Endothelial cell of umbilical vein (primary cell): ENCODE results near the gene ACER3. TPM values are rescaled to one million over a fixed set of nuclear protein-coding genes. Genes with fewer than 3 reads are reported as not detected.
"Not testable (repeated sequence)": the region's sequence is repeated elsewhere in the genome, so short reads cannot be mapped to it uniquely, and the experiment has no call there.

ENCODE experiments used
- BruUV-seq: library from RNA; stranded (reverse); fragments of 400-500 nt; replicated peaks from 2 replicates; lab custom pipeline; 2021; lab: Mats Ljungman, UMichigan
- CTCF ChIA-PET: fragments of 300-600, 350-600 bp; sonication (Branson Sonifier 250); formaldehyde crosslinking; loops from one replicate; lab custom pipeline; 2021; ENCODE audit warnings: antibody characterized with exemption, inconsistent platforms; lab: Charles Lee
- POLR2A ChIA-PET: fragments of 300-600, 350-600 bp; sonication (Branson Sonifier 250); formaldehyde crosslinking; loops from one replicate; lab custom pipeline; 2021; ENCODE audit warnings: antibody characterized with exemption, inconsistent platforms; lab: Charles Lee
- DNase-seq: peaks from one replicate; pipeline ENCODE4 v3.0.0-alpha.2; 2011; ENCODE audit warnings: low read depth, low spot score
- FAIRE-seq: peaks from 2 replicates; lab custom pipeline; 2011; peaks lifted over from hg19 to GRCh38; lab: Jason Lieb, UNC
- H2AFZ ChIP-seq: 2 replicates; pipeline ENCODE4 v1.6.0; 2012; ENCODE audit warnings: low read depth, low read length, control low read depth, inconsistent platforms
- H3K27ac ChIP-seq: 2 replicates; pipeline ENCODE4 v1.5.1; 2011; ENCODE audit warnings: low read depth, mild to moderate bottlenecking, control low read depth, low read length, moderate library complexity; ENCODE audit not compliant: insufficient read depth
- H3K27me3 ChIP-seq, 2 experiments: 2 replicates each; pipeline versions ENCODE4 v1.6.0 to v1.6.1; 2011; ENCODE audit warnings: low read length in 2 of 2, mixed read lengths in 1 of 2; ENCODE audit not compliant: control insufficient read depth in 2 of 2, insufficient read depth in 2 of 2
- H3K36me3 ChIP-seq, 2 experiments: 2 replicates in 1 of 2; 3 replicates in 1 of 2; pipeline ENCODE4 v1.5.1; 2011; ENCODE audit warnings: low read length in 2 of 2, mild to moderate bottlenecking in 1 of 2, moderate library complexity in 1 of 2; ENCODE audit not compliant: control insufficient read depth in 2 of 2, insufficient read depth in 2 of 2; ENCODE audit errors: extremely low read depth in 1 of 2
- H3K4me1 ChIP-seq: 3 replicates; pipeline ENCODE4 v1.5.1; 2011; ENCODE audit warnings: mild to moderate bottlenecking, low read length; ENCODE audit not compliant: control insufficient read depth, insufficient read depth; ENCODE audit errors: extremely low read depth
- H3K4me2 ChIP-seq: 2 replicates; pipeline ENCODE4 v1.6.1; 2011; ENCODE audit warnings: low read length, control low read depth, mixed read lengths; ENCODE audit not compliant: insufficient read depth
- H3K4me3 ChIP-seq, 3 experiments: fragments of 200-600 bp in 1 of 3; sonication (generic), shearing (Covaris generic) in 1 of 3; replicated peaks in 1 of 3; 2 replicates each; pipeline ENCODE4 v1.5.1; 2011 to 2016; ENCODE audit warnings: control low read depth in 3 of 3, low read length in 3 of 3, mild to moderate bottlenecking in 2 of 3, inconsistent platforms in 1 of 3, low read depth in 1 of 3, moderate library complexity in 1 of 3; ENCODE audit not compliant: insufficient read depth in 1 of 3
- H3K79me2 ChIP-seq: 2 replicates; pipeline ENCODE4 v1.6.0; 2012; ENCODE audit warnings: low read length, inconsistent platforms; ENCODE audit not compliant: control insufficient read depth, insufficient read depth
- H3K9ac ChIP-seq: replicated peaks from 2 replicates; pipeline ENCODE3; 2011; ENCODE audit warnings: low read length, control low read depth; ENCODE audit not compliant: insufficient read depth; ENCODE audit errors: extremely low read depth
- H3K9me1 ChIP-seq: replicated peaks from 3 replicates; pipeline ENCODE4 v1.6.0; 2011; ENCODE audit warnings: mild to moderate bottlenecking, low read length; ENCODE audit not compliant: control insufficient read depth, insufficient read depth; ENCODE audit errors: extremely low read depth
- H3K9me3 ChIP-seq: replicated peaks from 2 replicates; pipeline ENCODE4 v1.5.1; 2012; ENCODE audit warnings: low read length, inconsistent platforms; ENCODE audit not compliant: control insufficient read depth, insufficient read depth
- H4K20me1 ChIP-seq: replicated peaks from 2 replicates; pipeline ENCODE3; 2011; ENCODE audit warnings: mild to moderate bottlenecking, low read length; ENCODE audit not compliant: control insufficient read depth, insufficient read depth; ENCODE audit errors: extremely low read depth
- EZH2 ChIP-seq: IDR thresholded peaks from 2 replicates; pipeline ENCODE4 v1.6.1; 2012; ENCODE audit warnings: borderline replicate concordance, low read depth, mild to moderate bottlenecking, moderate library complexity, low read length, inconsistent platforms; ENCODE audit not compliant: severe bottlenecking
- FOS ChIP-seq: IDR thresholded peaks from 2 replicates; pipeline ENCODE4 v1.6.1; 2011; ENCODE audit warnings: mild to moderate bottlenecking, low read length, moderate library complexity, borderline replicate concordance; ENCODE audit not compliant: insufficient read depth
- MYC ChIP-seq: IDR thresholded peaks from one replicate; pipeline ENCODE4 v1.6.1; 2011; ENCODE audit warnings: mild to moderate bottlenecking, low read depth, low read length
- POLR2A ChIP-seq: IDR thresholded peaks from 2 replicates; pipeline ENCODE4 v1.6.1; 2012; ENCODE audit warnings: low read depth, mild to moderate bottlenecking, control low read depth, low read length
- POLR2AphosphoS5 ChIP-seq: IDR thresholded peaks from 2 replicates; pipeline ENCODE4 v1.6.1; 2012; ENCODE audit warnings: low read depth, mild to moderate bottlenecking, control low read depth, low read length, moderate library complexity; ENCODE audit not compliant: insufficient read depth
- dilution Hi-C: fragments of 300-500 bp; cut with MboI; formaldehyde crosslinking; loops from one replicate; pipeline ENCODE4 v1.15.0; 2019; ENCODE audit warnings: low sequenced_read_pairs; ENCODE audit not compliant: extremely low pct_ligation_motif_present
- intact Hi-C: fragments of 100-400 bp; cut with micrococcal nuclease; formaldehyde crosslinking; loops from one replicate; pipeline ENCODE4 v1.10.0; 2022
- polyA plus RNA-seq, 4 experiments: library from polyadenylated mRNA; depleted of rRNA in 3 of 4; stranded (reverse) in 3 of 4; unstranded in 1 of 4; fragments of >200 nt; gene quantifications; 2 replicates each; pipeline versions ENCODE4 v1.2.1 to v1.2.3, GENCODE V29; 2011 to 2012; ENCODE audit warnings: missing spikeins in 1 of 4
- total RNA-seq: library from RNA; stranded (reverse); gene quantifications from 2 replicates; pipeline ENCODE4 v1.2.3, GENCODE V29; 2021
- TF ChIP-seq, protein P1 (sequence below), 2 donors: IDR thresholded peaks; 1 replicate in 1 of 2; 2 replicates in 1 of 2; pipeline ENCODE4 v1.5.1; 2011; ENCODE audit warnings: low read length in 2 of 2, mild to moderate bottlenecking in 2 of 2, moderate library complexity in 2 of 2, control low read depth in 1 of 2, inconsistent platforms in 1 of 2, low read depth in 1 of 2; ENCODE audit not compliant: insufficient read depth in 1 of 2; ENCODE audit errors: extremely low read depth in 1 of 2

ACER3 gene
- total and polyA plus RNA-seq, 2 donors (not counting 3 experiments of a cell fraction or from before 2014, with no cell fraction given): 9.9 to 31.6 TPM

GRCh38 chr11:77059806-77060205 lies 199.1 kb downstream of the ACER3 start:
- no peak for TF ChIP-seq MYC
- POLR2A ChIA-PET: no interaction called here

DNA sequence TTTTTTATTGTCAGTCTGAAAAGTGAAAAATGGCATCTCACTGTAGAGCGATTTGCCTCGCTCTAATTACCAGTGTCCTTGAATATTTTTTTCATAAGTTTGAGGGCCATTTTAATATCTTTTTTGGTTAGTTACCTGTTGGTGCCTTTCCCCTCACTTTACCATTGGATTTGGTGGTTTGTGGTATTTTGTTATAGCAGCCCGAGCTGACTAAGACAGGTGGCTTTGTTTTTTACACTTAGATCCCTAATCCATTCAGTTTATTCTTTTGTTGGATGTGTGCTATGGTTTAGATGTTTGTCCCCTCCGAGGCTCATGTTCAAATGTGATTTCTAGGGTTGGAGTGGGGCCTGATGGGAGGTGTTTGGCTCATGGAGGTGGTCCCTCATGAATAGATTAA lies 199.5 kb downstream of the ACER3 start:
- no peak for FAIRE-seq
- BruUV-seq: no TSS peak
- dilution Hi-C loops: no loop called here

More at GRCh38 chr11:77059806-77060205, 199.1 kb downstream of the ACER3 start:
- Histone ChIP-seq H3K36me3 (no peaks in the 10 kb centered on the region), H3K79me2 (no peaks in the 10 kb centered on the region), H3K4me1 (no peaks in the 10 kb centered on the region), H4K20me1 (no peaks in the 10 kb centered on the region), H3K4me3 (no peak overlapping the region), H3K9ac (no peak overlapping the region), H3K4me2 (no peak overlapping the region), H3K27me3 (peaks cover 4 to 9% of the 10 kb centered on the region in 2 experiments), H3K27ac (no peak overlapping the region), H3K9me3 (no peaks in the 10 kb centered on the region), H2AFZ (no peak overlapping the region), H3K9me1 (no peaks in the 10 kb centered on the region)
- intact Hi-C loops: no loop called here
- FAIRE-seq: no peak
- CTCF ChIA-PET: interaction anchor here (1.4 to 2.2 kb wide), 2 partner anchors 23 to 31 kb away, joined by 4 to 6 read pairs; no protein-coding TSS in a partner anchor
- BruUV-seq: no TSS peak
- no peak for DNase-seq
- dilution Hi-C loops: no loop called here

DNA sequence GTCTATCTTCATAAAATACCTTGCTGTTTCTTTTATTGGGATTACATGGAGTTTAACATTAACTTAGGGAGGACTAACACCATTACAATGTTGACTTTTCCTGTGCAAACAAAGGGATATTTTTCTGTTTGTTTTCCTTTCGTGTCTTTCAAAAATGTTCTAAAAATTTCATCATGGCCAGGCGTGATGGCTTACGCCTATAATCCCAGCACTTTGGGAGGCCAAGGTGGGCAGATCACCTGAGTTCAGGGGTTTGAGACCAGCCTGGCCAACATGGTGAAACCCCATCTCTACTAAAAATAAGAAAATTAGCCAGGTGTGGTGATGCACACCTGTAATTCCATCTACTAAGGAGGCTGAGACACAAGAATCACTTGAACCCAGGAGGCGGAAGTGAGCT lies 200.5 kb downstream of the ACER3 start:
- H3K79me2 ChIP-seq, H3K4me1 ChIP-seq, POLR2A ChIA-PET, dilution Hi-C loops, BruUV-seq, H4K20me1 ChIP-seq, FAIRE-seq, intact Hi-C loops, H3K27ac ChIP-seq, H3K9me3 ChIP-seq, H3K36me3 ChIP-seq, H3K4me2 ChIP-seq, DNase-seq, H3K9ac ChIP-seq, H3K27me3 ChIP-seq, H3K4me3 ChIP-seq, H3K9me1 ChIP-seq, H2AFZ ChIP-seq: not testable (repeated sequence)
- CTCF ChIA-PET: interaction anchor here (0.8 to 2.2 kb wide), 4 partner anchors 12 to 46 kb away, joined by 3 to 6 read pairs (median 4); no protein-coding TSS in a partner anchor

More for the DNA sequence above, 199.5 kb downstream of the ACER3 start:
- H3K4me1 ChIP-seq: no peaks in the 10 kb centered on the region
- H3K9me3 ChIP-seq: no peaks in the 10 kb centered on the region
- no peak overlapping the region for H3K4me3 ChIP-seq
- H3K27me3 ChIP-seq: peaks cover 4 to 9% of the 10 kb centered on the region in 2 experiments
- TF ChIP-seq, protein P1, sequence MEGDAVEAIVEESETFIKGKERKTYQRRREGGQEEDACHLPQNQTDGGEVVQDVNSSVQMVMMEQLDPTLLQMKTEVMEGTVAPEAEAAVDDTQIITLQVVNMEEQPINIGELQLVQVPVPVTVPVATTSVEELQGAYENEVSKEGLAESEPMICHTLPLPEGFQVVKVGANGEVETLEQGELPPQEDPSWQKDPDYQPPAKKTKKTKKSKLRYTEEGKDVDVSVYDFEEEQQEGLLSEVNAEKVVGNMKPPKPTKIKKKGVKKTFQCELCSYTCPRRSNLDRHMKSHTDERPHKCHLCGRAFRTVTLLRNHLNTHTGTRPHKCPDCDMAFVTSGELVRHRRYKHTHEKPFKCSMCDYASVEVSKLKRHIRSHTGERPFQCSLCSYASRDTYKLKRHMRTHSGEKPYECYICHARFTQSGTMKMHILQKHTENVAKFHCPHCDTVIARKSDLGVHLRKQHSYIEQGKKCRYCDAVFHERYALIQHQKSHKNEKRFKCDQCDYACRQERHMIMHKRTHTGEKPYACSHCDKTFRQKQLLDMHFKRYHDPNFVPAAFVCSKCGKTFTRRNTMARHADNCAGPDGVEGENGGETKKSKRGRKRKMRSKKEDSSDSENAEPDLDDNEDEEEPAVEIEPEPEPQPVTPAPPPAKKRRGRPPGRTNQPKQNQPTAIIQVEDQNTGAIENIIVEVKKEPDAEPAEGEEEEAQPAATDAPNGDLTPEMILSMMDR (IDR thresholded peaks at IDR 0.05; ENCODE audit: extremely low read depth in 1 of 2, insufficient read depth in 1 of 2, low read depth in 1 of 2, low read length in 2 of 2): no peak
- no peak for TF ChIP-seq MYC
- no peak for TF ChIP-seq POLR2A
- TF ChIP-seq POLR2AphosphoS5: no peak
- no peak for TF ChIP-seq EZH2
- TF ChIP-seq FOS: no peak
- DNase-seq: no peak
- H4K20me1 ChIP-seq: no peaks in the 10 kb centered on the region
- no peak overlapping the region for H3K27ac ChIP-seq
- no peaks in the 10 kb centered on the region for H3K79me2 ChIP-seq
- ChIA-PET POLR2A (no interaction called here), CTCF (interaction anchor here (0.9 to 2.2 kb wide), 3 partner anchors 13 to 31 kb away, joined by 3 to 6 read pairs (median 4); no protein-coding TSS in a partner anchor)
- H3K4me2 ChIP-seq: no peak overlapping the region
- H3K9ac ChIP-seq: no peak overlapping the region
- H3K9me1 ChIP-seq: no peaks in the 10 kb centered on the region
- H3K36me3 ChIP-seq: no peaks in the 10 kb centered on the region
- no peak overlapping the region for H2AFZ ChIP-seq
- intact Hi-C loops: no loop called here
